Measurements from ENCODE around the gene G3BP1.
A peak's percentile ranks its signal among the peaks of the same experiment; 100 is the strongest.
"Not testable (repeated sequence)": the region's sequence is repeated elsewhere in the genome, so short reads cannot be mapped to it uniquely, and the experiment has no call there.

The G3BP1 gene

GRCh38 chr5:151755383-151755782 is 16.4 kb upstream of the G3BP1 start:
- no peak for DNase-seq (ENCODE audit: low read depth)

DNA sequence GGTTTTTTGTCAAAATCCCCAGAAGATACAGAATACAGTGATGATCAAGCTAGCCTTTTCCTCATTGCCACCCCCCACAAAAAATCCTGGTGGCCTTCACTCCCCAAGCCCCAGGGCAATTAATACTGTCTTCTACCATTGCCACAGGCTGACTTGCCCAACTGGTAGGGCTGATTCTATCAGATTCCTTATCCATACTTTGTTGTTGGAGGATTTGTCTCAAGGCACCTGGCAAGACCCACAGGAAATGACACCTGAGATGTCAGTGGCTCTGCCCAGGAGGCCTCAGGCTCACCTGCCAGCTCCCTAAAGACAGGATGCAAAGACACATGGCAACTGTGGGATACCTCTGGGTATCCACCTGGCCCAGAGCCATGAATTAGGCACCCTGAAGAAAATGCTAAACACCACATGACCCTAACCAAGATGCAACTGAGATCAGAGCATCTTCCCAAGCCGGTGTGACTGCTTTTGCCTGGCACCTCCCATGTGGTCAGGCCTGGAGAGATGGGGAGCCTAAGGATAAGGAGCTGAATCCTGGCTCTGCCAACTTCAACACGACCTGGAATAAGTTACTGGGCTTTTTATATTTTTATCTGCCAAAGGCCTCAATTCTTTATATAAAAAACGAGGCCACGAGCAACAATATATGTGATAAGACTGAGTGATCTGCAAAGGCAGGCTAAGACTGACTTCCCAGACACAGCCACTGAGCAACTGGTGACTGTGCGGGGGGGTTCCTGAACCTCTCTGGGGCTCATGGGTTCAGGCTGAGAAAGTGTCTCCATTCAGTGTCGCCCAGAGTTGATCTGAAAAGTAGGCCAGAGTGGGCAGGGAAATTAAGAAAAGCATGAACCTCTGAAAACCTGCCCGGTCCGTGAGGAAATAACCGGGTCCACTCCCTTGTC is 14.3 kb upstream of the G3BP1 start:
- no peak for DNase-seq (ENCODE audit: low read depth)

DNA sequence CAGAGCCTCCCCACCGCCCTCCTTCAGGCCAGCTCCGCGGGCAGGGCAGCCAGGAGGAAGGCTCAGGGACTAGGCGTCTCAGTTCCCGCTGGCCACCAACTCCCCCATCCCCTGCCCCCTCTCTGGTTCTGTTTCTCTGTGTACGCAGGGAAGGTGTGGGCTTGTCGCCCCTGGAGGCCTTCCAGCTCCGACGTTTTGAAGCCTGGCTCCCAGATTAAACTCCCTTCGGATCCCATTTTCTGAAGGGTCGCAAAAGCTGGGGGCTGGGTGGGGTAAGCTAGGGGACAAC is 13.7 kb upstream of the G3BP1 start:
- DNase-seq (ENCODE audit: low read depth), result no peak

DNA sequence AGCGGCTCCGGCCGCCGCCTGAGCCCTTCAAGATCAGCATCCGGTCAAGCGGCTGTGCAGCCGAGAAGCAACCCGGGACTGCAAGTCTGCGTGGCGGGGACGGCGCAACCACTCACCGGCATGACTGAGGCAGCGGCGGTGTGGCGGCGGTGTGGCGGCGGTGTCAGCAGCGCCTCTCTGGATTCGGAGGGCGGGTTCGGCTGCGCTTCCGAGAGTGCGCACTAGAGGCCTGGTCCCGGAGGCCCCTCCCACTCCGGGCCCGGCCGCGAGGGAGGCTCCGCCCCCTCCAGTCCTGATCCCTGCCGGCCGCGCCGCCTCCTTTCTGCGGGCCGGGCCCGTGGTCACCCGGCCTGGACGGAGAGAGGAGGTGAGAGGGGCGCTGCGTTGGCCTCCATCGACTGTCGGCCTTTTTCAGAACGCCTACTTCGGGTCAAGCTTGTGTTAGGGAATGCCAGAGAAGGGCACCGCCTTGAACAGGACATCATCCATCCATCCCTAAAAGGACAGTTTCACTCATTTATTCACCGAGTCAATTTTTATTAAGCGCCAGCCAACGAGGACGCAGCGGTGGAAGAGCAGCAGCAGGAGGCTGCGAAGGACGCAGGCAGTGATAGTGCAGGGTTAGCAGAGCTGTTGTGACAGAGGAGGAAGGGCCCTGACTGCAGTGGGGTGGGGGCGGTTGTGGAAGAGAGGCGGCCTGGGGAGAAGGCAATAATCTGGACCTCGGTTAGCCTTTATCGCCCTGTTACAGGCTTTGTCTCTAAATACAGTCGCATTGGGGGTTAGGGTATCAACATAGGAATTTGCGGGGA is 13.1 kb upstream of the G3BP1 start, which contains the start of gene ATOX1:
TSS of gene ATOX1 (minus strand) at position 202 of the 812 bp plus-strand sequence. CDS start at position 122, 80 bp downstream.
- DNase-seq (ENCODE audit: low read depth), result peak; percentile 88

- DNase-seq (ENCODE audit: low read depth), result no peak
Measured at GRCh38 chr5:151764801-151765200, 7.0 kb upstream of the G3BP1 start.

- DNase-seq (ENCODE audit: low read depth), result no peak
Measured at GRCh38 chr5:151766975-151767374, 4.8 kb upstream of the G3BP1 start.

DNA sequence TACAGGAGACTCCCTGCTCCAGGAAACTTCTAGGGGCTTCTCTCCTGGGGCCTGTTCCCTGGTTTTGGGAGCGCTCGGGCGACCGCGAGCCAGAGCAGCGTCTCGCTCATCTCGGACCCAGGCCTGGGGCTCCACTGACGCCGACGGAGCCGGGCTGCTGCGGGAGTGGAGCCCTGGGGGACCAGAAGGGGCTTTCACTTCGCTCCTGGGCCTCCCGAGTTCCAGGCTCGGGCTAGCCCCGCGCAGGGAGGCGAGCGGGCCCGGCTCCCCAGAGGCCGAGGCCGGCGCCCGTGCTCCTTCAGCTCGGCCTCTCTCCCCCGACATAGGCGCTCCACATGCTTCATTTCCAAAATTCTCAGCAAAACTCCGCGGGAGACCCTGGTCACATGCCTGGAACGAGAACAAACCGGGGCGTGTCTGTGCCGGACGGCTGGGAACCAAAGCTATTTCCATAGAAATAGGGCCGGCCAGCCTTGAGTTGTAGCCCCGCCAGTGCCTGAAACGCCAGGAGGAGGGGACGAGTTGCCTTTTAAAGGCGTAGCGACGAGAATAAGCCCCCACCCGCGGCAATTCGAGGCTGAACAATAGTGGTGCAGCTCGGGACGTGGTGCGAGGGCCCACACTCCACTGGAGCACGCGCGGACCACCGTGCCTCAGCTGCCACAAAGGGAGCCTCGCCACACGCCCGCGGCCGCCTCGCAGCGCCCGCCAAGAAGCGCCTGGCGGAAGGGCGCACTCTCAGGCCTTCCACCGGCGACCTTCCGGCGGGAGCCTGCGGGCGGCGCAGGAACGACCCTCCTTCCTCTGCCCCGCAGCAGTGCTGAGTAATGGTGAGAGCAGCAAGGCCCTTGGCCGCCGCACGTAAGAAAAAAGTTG is 1.1 kb upstream of the G3BP1 start:
- peak; percentile 79 for DNase-seq (ENCODE audit: low read depth)

DNA sequence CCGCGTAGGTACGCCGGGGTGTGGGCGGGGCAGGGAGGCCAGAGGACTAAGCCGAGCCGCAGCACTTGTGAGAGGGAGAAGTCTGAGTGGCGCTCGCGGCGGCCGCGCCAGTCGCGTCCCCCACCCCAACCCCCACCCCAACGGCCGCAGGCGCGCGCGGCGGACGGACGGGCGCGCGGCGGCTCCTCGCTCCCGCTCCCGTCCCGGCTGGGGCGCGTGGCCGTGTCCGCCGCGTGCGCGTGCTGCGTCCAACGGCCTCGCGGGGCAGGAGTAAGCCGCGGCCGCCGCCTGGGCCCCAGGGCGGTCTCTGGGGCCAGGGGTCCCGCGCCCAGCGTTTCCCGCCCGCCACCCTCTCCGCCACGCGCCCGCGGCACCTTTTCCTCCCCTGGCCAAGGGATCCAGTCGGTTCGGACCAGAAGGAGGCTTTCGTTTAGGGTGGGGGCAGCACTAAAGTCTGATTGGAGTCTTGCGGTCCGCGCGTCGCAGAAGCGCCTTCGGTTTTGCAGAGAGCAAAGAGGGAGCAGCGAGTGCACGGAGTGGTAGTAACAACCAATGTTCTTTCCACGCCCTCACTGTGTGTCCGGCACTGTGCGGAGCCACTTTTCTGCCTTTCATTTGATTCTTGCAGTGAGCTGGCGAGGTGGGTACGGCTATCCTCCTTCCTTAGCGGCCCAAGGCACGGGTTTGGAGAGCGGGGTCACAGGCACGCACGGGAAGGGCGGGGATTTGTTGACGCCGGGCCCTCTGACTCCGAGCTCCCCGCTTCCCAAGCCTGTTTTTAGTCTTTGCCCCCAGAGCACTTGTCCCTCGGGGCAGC is 483 bp downstream of the G3BP1 start:
- DNase-seq (ENCODE audit: low read depth), result peak; percentile 49

- peak; percentile 42 for DNase-seq (ENCODE audit: low read depth)
Measured at GRCh38 chr5:151772846-151773561, 1.2 kb downstream of the G3BP1 start.

DNA sequence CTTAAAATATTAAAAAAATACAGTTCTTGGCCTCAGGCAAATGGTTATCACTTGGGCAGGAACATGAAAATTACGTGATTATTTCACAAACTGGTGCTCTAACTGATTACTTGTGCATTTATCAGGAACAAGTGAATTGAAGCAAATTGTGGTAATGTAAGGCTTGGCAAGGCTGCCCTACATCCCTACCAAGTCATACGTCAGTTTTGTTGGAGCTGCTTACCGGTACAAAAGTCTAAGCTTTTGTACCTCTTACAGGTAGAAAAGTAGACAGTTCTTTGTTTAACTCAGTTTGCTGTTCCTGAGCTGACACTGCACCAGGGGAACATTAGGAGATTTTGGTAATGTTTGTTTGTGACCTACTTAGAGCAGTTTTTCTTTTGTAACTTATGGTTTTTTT is 2.2 kb downstream of the G3BP1 start:
- DNase-seq (ENCODE audit: low read depth), result no peak

DNA sequence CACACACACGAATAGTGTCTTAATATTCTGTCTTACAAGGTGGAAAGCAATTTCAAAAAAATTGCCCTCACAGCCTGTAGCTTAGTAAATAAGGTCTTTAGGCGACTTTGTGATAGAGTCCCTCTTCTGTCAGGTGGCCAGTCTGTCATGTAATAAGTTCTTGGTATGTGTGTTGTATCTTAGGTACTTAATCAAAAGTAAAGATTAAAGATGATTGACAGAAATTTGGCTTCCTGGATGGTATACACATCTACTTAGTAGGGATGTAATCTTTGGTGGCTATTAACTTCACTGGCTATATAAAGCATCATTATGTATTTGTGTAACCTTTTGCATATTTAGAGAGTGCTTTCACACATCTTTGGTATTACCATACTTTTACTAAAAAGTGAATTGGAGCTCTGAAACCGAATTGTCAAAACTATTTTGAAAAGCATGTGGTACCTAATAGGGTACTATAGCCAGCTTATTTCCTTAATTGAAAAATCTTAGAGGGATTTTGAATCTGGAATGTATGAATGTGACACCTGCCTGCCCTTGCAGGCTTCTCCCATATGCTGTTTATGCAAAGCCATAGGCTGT is 3.4 kb downstream of the G3BP1 start:
- DNase-seq (ENCODE audit: low read depth), result no peak

GRCh38 chr5:151779531-151780125 is 7.9 kb downstream of the G3BP1 start:
- no peak for DNase-seq (ENCODE audit: low read depth)

GRCh38 chr5:151780348-151780747 is 8.6 kb downstream of the G3BP1 start:
- no peak for DNase-seq (ENCODE audit: low read depth)

GRCh38 chr5:151781201-151781600 is 9.4 kb downstream of the G3BP1 start:
- DNase-seq (ENCODE audit: low read depth), result no peak

GRCh38 chr5:151783664-151784063 is 11.9 kb downstream of the G3BP1 start:
- not testable (repeated sequence) for DNase-seq (ENCODE audit: low read depth)

- DNase-seq (ENCODE audit: low read depth), result no peak
Measured at GRCh38 chr5:151784141-151784540, 12.4 kb downstream of the G3BP1 start.

DNA sequence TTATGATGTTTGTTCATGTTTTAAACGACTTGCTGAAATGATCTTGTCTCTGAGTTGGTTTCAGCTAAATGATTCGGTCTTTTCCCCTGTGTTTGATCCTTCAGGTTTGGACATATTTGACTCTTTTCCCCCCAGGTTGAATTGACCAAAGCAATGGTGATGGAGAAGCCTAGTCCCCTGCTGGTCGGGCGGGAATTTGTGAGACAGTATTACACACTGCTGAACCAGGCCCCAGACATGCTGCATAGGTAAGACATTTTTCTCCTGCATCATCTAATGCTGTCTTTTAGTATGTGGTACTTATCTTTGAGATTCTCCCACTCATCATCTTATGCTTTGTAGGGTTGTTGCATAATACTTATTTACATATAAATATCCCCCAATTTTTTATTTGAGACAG is 14.7 kb downstream of the G3BP1 start:
- no peak for DNase-seq (ENCODE audit: low read depth)

- DNase-seq (ENCODE audit: low read depth), result no peak
Measured at GRCh38 chr5:151787817-151788216, 16.1 kb downstream of the G3BP1 start.

- DNase-seq (ENCODE audit: low read depth), result no peak
Measured at GRCh38 chr5:151793358-151793757, 21.6 kb downstream of the G3BP1 start.

DNA sequence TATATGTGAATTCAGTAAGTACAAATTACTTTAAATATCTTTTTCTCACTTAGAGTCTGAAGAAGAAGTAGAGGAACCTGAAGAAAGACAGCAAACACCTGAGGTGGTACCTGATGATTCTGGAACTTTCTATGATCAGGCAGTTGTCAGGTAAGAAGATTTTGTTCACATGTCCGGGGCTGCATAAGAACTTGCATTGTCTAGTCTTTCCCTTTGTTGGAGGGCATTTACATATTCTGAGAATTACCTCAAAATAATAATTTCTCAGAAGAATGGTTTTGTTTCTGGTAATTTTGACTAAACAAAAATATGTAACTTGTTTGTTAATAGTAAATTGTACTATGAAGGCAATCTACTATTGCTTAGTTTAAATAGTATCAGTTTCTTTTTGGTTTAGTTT is 23.7 kb downstream of the G3BP1 start:
- DNase-seq (ENCODE audit: low read depth), result no peak
